HEK293 (cell line): Measurements from ENCODE around the gene ACTN3.

Experiments
- CTCF ChIA-PET: fragments of 350-600 bp; formaldehyde crosslinking; extraction: SDS; loops from one replicate; lab custom pipeline; 2021; ENCODE audit warnings: antibody characterized with exemption; lab: Yijun Ruan, JAX
- POLR2A ChIA-PET: fragments of 300-600 bp; formaldehyde crosslinking; extraction: SDS; loops from one replicate; lab custom pipeline; 2020; ENCODE audit warnings: antibody characterized with exemption, inconsistent platforms; lab: Yijun Ruan, JAX
- H3K27ac ChIP-seq: fragments of 200-500 bp; sonication (Bioruptor generic); 2 replicates; pipeline ENCODE4 v1.5.1; 2014; ENCODE audit warnings: low read depth, low read length, control low read depth, inconsistent platforms; ENCODE audit errors: extremely low read depth
- H3K36me3 ChIP-seq, 2 experiments: fragments of 200-500 bp in 1 of 2; sonication (Bioruptor generic) in 1 of 2; 1 replicate in 1 of 2; 2 replicates in 1 of 2; pipeline ENCODE4 v1.5.1; 2014 to 2017; ENCODE audit warnings: inconsistent platforms in 2 of 2, low read length in 2 of 2; ENCODE audit not compliant: control insufficient read depth in 2 of 2, insufficient read depth in 1 of 2
- H3K4me1 ChIP-seq: fragments of 200-500 bp; sonication (Bioruptor generic); 2 replicates; pipeline ENCODE4 v1.5.1; 2014; ENCODE audit warnings: mild to moderate bottlenecking, low read length, inconsistent platforms; ENCODE audit not compliant: control insufficient read depth, insufficient read depth
- H3K4me3 ChIP-seq: 2 replicates; pipeline ENCODE4 v1.5.1; 2011; ENCODE audit warnings: low read depth, mild to moderate bottlenecking, control low read depth, low read length, moderate library complexity
- H3K9me3 ChIP-seq: fragments of 200-500 bp; sonication (Bioruptor generic); 2 replicates; pipeline ENCODE4 v1.5.1; 2014; ENCODE audit warnings: low read depth, low read length, inconsistent platforms; ENCODE audit not compliant: control insufficient read depth, insufficient read depth
- BCL11A ChIP-seq: fragments of 450-650 bp; formaldehyde crosslinking; IDR thresholded peaks from 2 replicates; pipeline ENCODE4 v1.5.1; 2016; ENCODE audit warnings: low read depth, missing biosample characterization, missing genetic modification characterization
- EGR2 ChIP-seq: fragments of 450-650 bp; formaldehyde crosslinking; IDR thresholded peaks from 2 replicates; pipeline ENCODE4 v1.5.1; 2016; ENCODE audit warnings: low read depth, missing biosample characterization, missing genetic modification characterization
- HOXC10 ChIP-seq: sonication (generic); formaldehyde crosslinking; IDR thresholded peaks from 2 replicates; pipeline ENCODE4 v1.8.1; 2023; ENCODE audit warnings: mild to moderate bottlenecking, missing genetic modification reagents
- ZFP41 ChIP-seq: fragments of 450-650 bp; formaldehyde crosslinking; IDR thresholded peaks from 2 replicates; pipeline ENCODE4 v1.5.1; 2016; ENCODE audit warnings: missing biosample characterization, missing genetic modification characterization, borderline replicate concordance
- ZNF10 ChIP-seq: fragments of 450-650 bp; formaldehyde crosslinking; IDR thresholded peaks from 2 replicates; pipeline ENCODE4 v1.5.1; 2017; ENCODE audit warnings: missing biosample characterization, missing genetic modification characterization
- ZNF132 ChIP-seq: fragments of 450-650 bp; formaldehyde crosslinking; IDR thresholded peaks from 2 replicates; pipeline ENCODE4 v1.5.1; 2017; ENCODE audit warnings: missing biosample characterization, missing genetic modification characterization, borderline replicate concordance
- ZNF16 ChIP-seq: fragments of 450-650 bp; formaldehyde crosslinking; IDR thresholded peaks from 2 replicates; pipeline ENCODE4 v1.5.1; 2016; ENCODE audit warnings: low read depth, missing biosample characterization, missing genetic modification characterization
- ZNF175 ChIP-seq: fragments of 450-650 bp; formaldehyde crosslinking; IDR thresholded peaks from 2 replicates; pipeline ENCODE4 v1.5.1; 2016; ENCODE audit warnings: missing biosample characterization, missing genetic modification characterization
- ZNF266 ChIP-seq: fragments of 450-650 bp; formaldehyde crosslinking; IDR thresholded peaks from 2 replicates; pipeline ENCODE4 v1.5.1; 2016; ENCODE audit warnings: missing biosample characterization, missing genetic modification characterization, low read depth
- ZNF292 ChIP-seq: fragments of 450-650 bp; formaldehyde crosslinking; IDR thresholded peaks from 2 replicates; pipeline ENCODE4 v1.5.1; 2016; ENCODE audit warnings: low read depth, missing biosample characterization, missing genetic modification characterization, borderline replicate concordance
- ZNF350 ChIP-seq: fragments of 450-650 bp; formaldehyde crosslinking; IDR thresholded peaks from 2 replicates; pipeline ENCODE4 v1.5.0; 2017; ENCODE audit warnings: missing biosample characterization, mild to moderate bottlenecking, missing genetic modification characterization
- ZNF433 ChIP-seq: fragments of 450-650 bp; formaldehyde crosslinking; IDR thresholded peaks from 2 replicates; pipeline ENCODE4 v1.5.1; 2016; ENCODE audit warnings: missing biosample characterization, missing genetic modification characterization, low read depth
- ZNF449 ChIP-seq: fragments of 450-650 bp; formaldehyde crosslinking; IDR thresholded peaks from 2 replicates; pipeline ENCODE4 v1.5.1; 2017; ENCODE audit warnings: missing biosample characterization, mild to moderate bottlenecking, missing genetic modification characterization, moderate library complexity
- ZNF521 ChIP-seq: fragments of 450-650 bp; formaldehyde crosslinking; IDR thresholded peaks from 2 replicates; pipeline ENCODE4 v1.5.1; 2017; ENCODE audit warnings: missing biosample characterization, mild to moderate bottlenecking, missing genetic modification characterization
- ZNF560 ChIP-seq: fragments of 450-650 bp; formaldehyde crosslinking; IDR thresholded peaks from 2 replicates; pipeline ENCODE4 v1.5.1; 2017; ENCODE audit warnings: missing biosample characterization, missing genetic modification characterization, borderline replicate concordance
- ZNF707 ChIP-seq: fragments of 450-650 bp; formaldehyde crosslinking; IDR thresholded peaks from 2 replicates; pipeline ENCODE4 v1.5.1; 2016; ENCODE audit warnings: missing biosample characterization, missing genetic modification characterization
- ZNF768 ChIP-seq: fragments of 450-650 bp; formaldehyde crosslinking; IDR thresholded peaks from 2 replicates; pipeline ENCODE4 v1.5.1; 2018; ENCODE audit warnings: missing biosample characterization, mild to moderate bottlenecking, missing genetic modification characterization
- ZNF830 ChIP-seq: fragments of 450-650 bp; IDR thresholded peaks from 2 replicates; pipeline ENCODE4 v1.5.0; 2018; ENCODE audit warnings: missing biosample characterization, missing genetic modification characterization, low read depth, mild to moderate bottlenecking, moderate library complexity
- ZSCAN23 ChIP-seq: fragments of 450-650 bp; formaldehyde crosslinking; IDR thresholded peaks from 2 replicates; pipeline ENCODE4 v1.5.1; 2016; ENCODE audit warnings: missing biosample characterization, missing genetic modification characterization
- TF ChIP-seq, protein P1 (sequence below): fragments of 450-650 bp; formaldehyde crosslinking; IDR thresholded peaks from 2 replicates; pipeline ENCODE4 v1.5.1; 2016; ENCODE audit warnings: missing biosample characterization, missing genetic modification characterization
- TF ChIP-seq, protein P2 (sequence below): fragments of 450-650 bp; formaldehyde crosslinking; IDR thresholded peaks from 2 replicates; pipeline ENCODE4 v1.5.1; 2017; ENCODE audit warnings: missing biosample characterization, missing genetic modification characterization

ACTN3 gene

GRCh38 chr11:66564984-66565383, 18.3 kb downstream of the ACTN3 start:
- ChIA-PET POLR2A (no interaction called here), CTCF (no interaction called here)
- no peaks in the 10 kb centered on the region for H3K36me3 ChIP-seq
- H3K4me1 ChIP-seq: no peaks in the 10 kb centered on the region
- no peak overlapping the region for H3K4me3 ChIP-seq
- H3K27ac ChIP-seq: no peak overlapping the region
- no peaks in the 10 kb centered on the region for H3K9me3 ChIP-seq
- TF ChIP-seq ZNF449 (tag by site-specific recombination) (no peak), ZNF830 (no peak), ZSCAN23 (tag by site-specific recombination) (no peak), ZNF768 (tag by site-specific recombination) (no peak)
- TF ChIP-seq, all 188 proteins: peak for 0

DNA sequence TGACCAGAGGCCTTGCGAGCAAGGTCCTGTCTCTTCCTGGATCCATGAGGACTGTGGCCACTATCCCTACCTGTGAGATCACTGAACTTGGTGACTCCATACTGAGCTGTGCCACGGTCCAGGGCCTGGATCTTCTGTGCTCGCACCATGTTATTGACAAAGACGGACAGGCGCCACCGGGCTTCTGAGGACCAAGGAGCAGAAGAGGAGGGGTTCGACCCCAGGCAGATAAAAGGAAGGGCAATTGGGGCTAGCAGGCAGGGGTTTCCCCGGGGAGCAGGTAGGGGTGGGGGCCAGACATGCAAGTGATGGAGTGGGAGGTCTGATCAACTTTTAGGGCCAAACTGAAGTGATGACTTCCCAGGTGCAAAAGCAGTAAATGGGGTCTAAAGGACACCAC, 19.5 kb downstream of the ACTN3 start:
- H3K4me3 ChIP-seq: no peak overlapping the region

DNA sequence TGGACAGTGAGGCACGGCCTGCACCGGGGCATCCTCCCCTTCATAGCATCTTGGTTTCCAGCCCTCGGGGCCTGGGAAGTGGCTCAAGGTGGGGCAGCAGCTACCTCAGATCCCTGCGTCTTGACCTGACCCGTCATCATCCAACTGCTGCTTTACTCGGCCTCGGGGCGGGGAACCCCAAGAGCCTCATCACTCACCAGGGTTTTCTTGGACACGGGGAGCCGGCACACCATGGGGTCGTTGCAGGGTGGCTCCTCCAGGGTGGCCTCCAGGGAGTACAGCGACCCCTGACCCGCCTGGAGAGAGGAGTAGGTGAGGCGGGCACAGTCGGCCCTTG, 21.1 kb downstream of the ACTN3 start:
- no peaks in the 10 kb centered on the region for H3K9me3 ChIP-seq
- H3K4me1 ChIP-seq: no peaks in the 10 kb centered on the region
- no peaks in the 10 kb centered on the region for H3K36me3 ChIP-seq
- ChIA-PET POLR2A (interaction anchor here (0.6 kb wide), 1 partner anchor 101 kb away, joined by 3 read pairs; no protein-coding TSS in a partner anchor), CTCF (interaction anchor here (0.6 to 1.1 kb wide), 3 partner anchors 10 to 159 kb away, joined by 3 to 4 read pairs (median 4); no protein-coding TSS in a partner anchor)
- H3K4me3 ChIP-seq: no peak overlapping the region
- H3K27ac ChIP-seq: no peak overlapping the region
- TF ChIP-seq BCL11A (tag by site-specific recombination) (no peak), ZNF350 (tag by site-specific recombination) (no peak), ZNF707 (no peak), ZFP41 (tag by site-specific recombination) (no peak), HOXC10 (CRISPR knock-in tag) (no peak)
- TF ChIP-seq, protein P1, sequence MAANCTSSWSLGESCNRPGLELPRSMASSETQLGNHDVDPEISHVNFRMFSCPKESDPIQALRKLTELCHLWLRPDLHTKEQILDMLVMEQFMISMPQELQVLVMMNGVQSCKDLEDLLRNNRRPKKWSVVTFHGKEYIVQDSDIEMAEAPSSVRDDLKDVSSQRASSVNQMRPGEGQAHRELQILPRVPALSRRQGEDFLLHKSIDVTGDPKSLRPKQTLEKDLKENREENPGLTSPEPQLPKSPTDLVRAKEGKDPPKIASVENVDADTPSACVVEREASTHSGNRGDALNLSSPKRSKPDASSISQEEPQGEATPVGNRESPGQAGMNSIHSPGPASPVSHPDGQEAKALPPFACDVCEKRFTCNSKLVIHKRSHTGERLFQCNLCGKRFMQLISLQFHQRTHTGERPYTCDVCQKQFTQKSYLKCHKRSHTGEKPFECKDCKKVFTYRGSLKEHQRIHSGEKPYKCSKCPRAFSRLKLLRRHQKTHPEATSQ (tag by site-specific recombination): no peak
- TF ChIP-seq, all 188 proteins: peak for 0

More for the DNA sequence above, 19.5 kb downstream of the ACTN3 start:
- no peaks in the 10 kb centered on the region for H3K36me3 ChIP-seq
- POLR2A ChIA-PET: no interaction called here
- no peak overlapping the region for H3K27ac ChIP-seq
- no peaks in the 10 kb centered on the region for H3K4me1 ChIP-seq
- no peak for TF ChIP-seq ZNF10 (tag by site-specific recombination)
- no peaks in the 10 kb centered on the region for H3K9me3 ChIP-seq
- CTCF ChIA-PET: no interaction called here

- Histone ChIP-seq H3K36me3 (no peaks in the 10 kb centered on the region), H3K9me3 (no peaks in the 10 kb centered on the region), H3K4me1 (no peaks in the 10 kb centered on the region), H3K27ac (no peak within 1 kb of the TSS), H3K4me3 (no peak within 1 kb of the TSS)
- POLR2A ChIA-PET: interaction anchor here (0.6 to 1.1 kb wide), 2 partner anchors 22 to 102 kb away, joined by 3 to 4 read pairs; partner anchors contain the start of gene ZDHHC24
- CTCF ChIA-PET: interaction anchor here (0.6 to 1.1 kb wide), 2 partner anchors 110 to 160 kb away, joined by 3 to 4 read pairs; no protein-coding TSS in a partner anchor
- TF ChIP-seq ZNF521 (tag by site-specific recombination): no peak
- no peak for TF ChIP-seq EGR2 (tag by site-specific recombination)
- TF ChIP-seq, protein P2, sequence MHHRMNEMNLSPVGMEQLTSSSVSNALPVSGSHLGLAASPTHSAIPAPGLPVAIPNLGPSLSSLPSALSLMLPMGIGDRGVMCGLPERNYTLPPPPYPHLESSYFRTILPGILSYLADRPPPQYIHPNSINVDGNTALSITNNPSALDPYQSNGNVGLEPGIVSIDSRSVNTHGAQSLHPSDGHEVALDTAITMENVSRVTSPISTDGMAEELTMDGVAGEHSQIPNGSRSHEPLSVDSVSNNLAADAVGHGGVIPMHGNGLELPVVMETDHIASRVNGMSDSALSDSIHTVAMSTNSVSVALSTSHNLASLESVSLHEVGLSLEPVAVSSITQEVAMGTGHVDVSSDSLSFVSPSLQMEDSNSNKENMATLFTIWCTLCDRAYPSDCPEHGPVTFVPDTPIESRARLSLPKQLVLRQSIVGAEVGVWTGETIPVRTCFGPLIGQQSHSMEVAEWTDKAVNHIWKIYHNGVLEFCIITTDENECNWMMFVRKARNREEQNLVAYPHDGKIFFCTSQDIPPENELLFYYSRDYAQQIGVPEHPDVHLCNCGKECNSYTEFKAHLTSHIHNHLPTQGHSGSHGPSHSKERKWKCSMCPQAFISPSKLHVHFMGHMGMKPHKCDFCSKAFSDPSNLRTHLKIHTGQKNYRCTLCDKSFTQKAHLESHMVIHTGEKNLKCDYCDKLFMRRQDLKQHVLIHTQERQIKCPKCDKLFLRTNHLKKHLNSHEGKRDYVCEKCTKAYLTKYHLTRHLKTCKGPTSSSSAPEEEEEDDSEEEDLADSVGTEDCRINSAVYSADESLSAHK (tag by site-specific recombination): no peak
- TF ChIP-seq BCL11A (tag by site-specific recombination): no peak
- TF ChIP-seq ZNF560: no peak
- TF ChIP-seq ZSCAN23 (tag by site-specific recombination): no peak
- no peak for TF ChIP-seq ZNF292 (tag by site-specific recombination)
- TF ChIP-seq ZNF266 (tag by site-specific recombination): no peak
- no peak for TF ChIP-seq ZNF16 (tag by site-specific recombination)
- no peak for TF ChIP-seq ZNF433 (tag by site-specific recombination)
- no peak for TF ChIP-seq ZNF132 (tag by site-specific recombination)
- no peak for TF ChIP-seq ZNF175 (tag by site-specific recombination)
Observed at GRCh38 chr11:66568124-66568916, 21.6 kb downstream of the ACTN3 start, which contains the start of gene CTSF. Gene CTSF (minus strand): TSS chr11:66568606. CDS start chr11:66568486, 120 bp downstream.
